Suprapubic skin (tissue), 4 donors: ENCODE measurements around the gene LRRN4. TPM values are rescaled to one million over a fixed set of nuclear protein-coding genes. Genes with fewer than 3 reads are reported as not detected.

Source experiments
- DNase-seq, 2 donors: peaks; one replicate each; pipeline ENCODE4 v3.0.0-alpha.2; 2019; ENCODE audit warnings: low spot score in 2 of 2
- H3K27ac ChIP-seq: fragments of 200-600 bp; sonication (generic); one replicate; pipeline ENCODE4 v1.5.1; 2019
- H3K27me3 ChIP-seq: fragments of 200-600 bp; sonication (generic); one replicate; pipeline ENCODE4 v1.5.1; 2019
- H3K36me3 ChIP-seq: fragments of 200-600 bp; sonication (generic); one replicate; pipeline ENCODE4 v1.5.1; 2019
- H3K4me1 ChIP-seq: fragments of 200-600 bp; sonication (generic); one replicate; pipeline ENCODE4 v1.5.1; 2019
- H3K4me3 ChIP-seq: fragments of 200-600 bp; sonication (generic); one replicate; pipeline ENCODE4 v1.5.1; 2019; ENCODE audit warnings: mild to moderate bottlenecking
- H3K9me3 ChIP-seq: fragments of 200-600 bp; sonication (generic); one replicate; pipeline ENCODE4 v1.5.1; 2019
- CTCF ChIP-seq, 2 donors: fragments of 200-600 bp in 1 of 2; fragments of 450-650 bp in 1 of 2; sonication (generic) in 1 of 2; IDR thresholded peaks; one replicate each; pipeline ENCODE4 v1.5.1; 2016 to 2019; ENCODE audit warnings: antibody characterized with exemption in 2 of 2, mild to moderate bottlenecking in 1 of 2, moderate library complexity in 1 of 2
- EP300 ChIP-seq: sonication (generic); formaldehyde crosslinking; IDR thresholded peaks from one replicate; pipeline ENCODE4 v1.6.1; 2017; ENCODE audit warnings: antibody characterized with exemption
- POLR2A ChIP-seq, 2 donors: fragments of 450-650 bp; IDR thresholded peaks; one replicate each; pipeline ENCODE4 v1.6.1; 2017; ENCODE audit warnings: antibody characterized with exemption in 2 of 2, mild to moderate bottlenecking in 2 of 2, moderate library complexity in 2 of 2
- POLR2AphosphoS5 ChIP-seq, 3 donors: sonication (generic); formaldehyde crosslinking; IDR thresholded peaks; one replicate each; pipeline ENCODE4 v1.6.1; 2017; ENCODE audit warnings: antibody characterized with exemption in 3 of 3
- WGBS: methylation state at CpG from one replicate; pipeline ENCODE4 v1.1.5; 2018; 5-methylcytosine and 5-hydroxymethylcytosine counted together
- total RNA-seq, 4 donors: library from RNA; depleted of rRNA; stranded (reverse); fragments of >200 nt; gene quantifications; one replicate each; pipeline ENCODE4 v1.1.0, GENCODE V29; 2016

The LRRN4 gene
- total RNA-seq, 4 donors from 2014 or later, result 0.80 TPM; not detected in 3

GRCh38 chr20:6026051-6026450 lies 27.8 kb downstream of the LRRN4 start:
- no peak for DNase-seq
- 90% methylated on average over 3 of the region's 3 CpGs for WGBS
- Histone ChIP-seq H3K4me3 (no peak overlapping the region), H3K27me3 (no peaks in the 10 kb centered on the region), H3K9me3 (no peaks in the 10 kb centered on the region), H3K36me3 (peaks cover 28% of the 10 kb centered on the region), H3K27ac (no peak overlapping the region), H3K4me1 (peaks cover 9% of the 10 kb centered on the region)
- TF ChIP-seq POLR2AphosphoS5 (IDR thresholded peaks at IDR 0.05) (no peak), CTCF (IDR thresholded peaks at IDR 0.05) (no peak), POLR2A (IDR thresholded peaks at IDR 0.05) (no peak), EP300 (no peak)

- Histone ChIP-seq H3K27ac (no peak overlapping the region), H3K4me1 (peaks cover 9% of the 10 kb centered on the region), H3K27me3 (no peaks in the 10 kb centered on the region), H3K4me3 (no peak overlapping the region), H3K9me3 (no peaks in the 10 kb centered on the region), H3K36me3 (peaks cover 28% of the 10 kb centered on the region)
- 100% methylated on average over 1 of the region's 1 CpG for WGBS
- no peak for DNase-seq
- TF ChIP-seq POLR2AphosphoS5 (IDR thresholded peaks at IDR 0.05) (no peak), EP300 (no peak), POLR2A (IDR thresholded peaks at IDR 0.05) (no peak), CTCF (IDR thresholded peaks at IDR 0.05) (no peak)
These were observed 29.1 kb downstream of the LRRN4 start for GRCh38 chr20:6024768-6025167.

- TF ChIP-seq EP300 (no peak), POLR2A (IDR thresholded peaks at IDR 0.05) (no peak), POLR2AphosphoS5 (IDR thresholded peaks at IDR 0.05) (no peak), CTCF (IDR thresholded peaks at IDR 0.05) (no peak)
- Histone ChIP-seq H3K27me3 (no peaks in the 10 kb centered on the region), H3K4me3 (no peak overlapping the region), H3K9me3 (no peaks in the 10 kb centered on the region), H3K27ac (no peak overlapping the region), H3K4me1 (no peaks in the 10 kb centered on the region), H3K36me3 (peaks cover 20% of the 10 kb centered on the region)
- WGBS, result 90% methylated on average over 7 of the region's 7 CpGs
- no peak for DNase-seq
These were observed 36.0 kb downstream of the LRRN4 start for GRCh38 chr20:6017880-6018279.

- Histone ChIP-seq H3K27me3 (no peaks in the 10 kb centered on the region), H3K4me3 (no peak overlapping the region), H3K27ac (no peak overlapping the region), H3K9me3 (no peaks in the 10 kb centered on the region), H3K4me1 (no peaks in the 10 kb centered on the region), H3K36me3 (peaks cover 18% of the 10 kb centered on the region)
- DNase-seq, result no peak
- TF ChIP-seq POLR2AphosphoS5 (IDR thresholded peaks at IDR 0.05) (no peak), CTCF (IDR thresholded peaks at IDR 0.05) (no peak), POLR2A (IDR thresholded peaks at IDR 0.05) (no peak), EP300 (no peak)
These were observed 36.4 kb downstream of the LRRN4 start for GRCh38 chr20:6017467-6017866.

- Histone ChIP-seq H3K36me3 (peaks cover 36% of the 10 kb centered on the region), H3K9me3 (no peaks in the 10 kb centered on the region), H3K27ac (no peak overlapping the region), H3K4me1 (no peaks in the 10 kb centered on the region), H3K27me3 (no peaks in the 10 kb centered on the region), H3K4me3 (no peak overlapping the region)
- 90% methylated on average over 4 of the region's 4 CpGs for WGBS
- DNase-seq, result no peak
- TF ChIP-seq EP300 (no peak), POLR2A (IDR thresholded peaks at IDR 0.05) (no peak), CTCF (IDR thresholded peaks at IDR 0.05) (no peak), POLR2AphosphoS5 (IDR thresholded peaks at IDR 0.05) (no peak)
These were observed 38.9 kb downstream of the LRRN4 start for GRCh38 chr20:6014957-6015356.
